ENCODE measurements around the gene FAM13A. TPM values are rescaled to one million over a fixed set of nuclear protein-coding genes. Genes with fewer than 3 reads are reported as not detected.

The FAM13A gene
- total RNA-seq, result 100 to 1,000 TPM in 1 of 2 donors, 10 to 100 TPM in 1; 27.2 to 107 TPM

GRCh38 chr4:89056953-89057398, at the start of gene FAM13A:
Gene FAM13A (minus strand): TSS chr4:89057185. CDS start chr4:89056964, 221 bp downstream.
- Histone ChIP-seq H3K36me3 (no peaks in the 10 kb centered on the region), H3K27ac (peak within 1 kb of the TSS; percentile 63 to 70), H3K9me3 (no peaks in the 10 kb centered on the region), H3K4me1 (replicated peaks) (no peaks in the 10 kb centered on the region), H3K4me3 (peak within 1 kb of the TSS; percentile 24 to 44), H3K27me3 (replicated peaks; ENCODE audit: insufficient read depth) (no peaks in the 10 kb centered on the region)
- peak; percentile 86 for TF ChIP-seq POLR2AphosphoS5 (IDR thresholded peaks at IDR 0.05)
- TF ChIP-seq POLR2A (IDR thresholded peaks at IDR 0.05), result no peak
- TF ChIP-seq CTCF (IDR thresholded peaks at IDR 0.05), result no peak
- WGBS, result 2% methylated on average over 9 of the region's 9 CpGs
- intact Hi-C loops (cut with DNase I), result loop anchor here (2.0 kb wide), 1 partner anchor 54 kb away; the partner anchor contains the start of gene TIGD2
- DNase-seq (ENCODE audit: low spot score), result peak; percentile 95

- WGBS, result 95% methylated on average over 6 of the region's 6 CpGs
- no peaks in the 10 kb centered on the region for H3K36me3 ChIP-seq
- no peaks in the 10 kb centered on the region for H3K27me3 ChIP-seq (replicated peaks; ENCODE audit: insufficient read depth)
- intact Hi-C loops (cut with DNase I), result no loop called here
- no peaks in the 10 kb centered on the region for H3K9me3 ChIP-seq
- no peak for TF ChIP-seq CTCF (IDR thresholded peaks at IDR 0.05)
- TF ChIP-seq POLR2A (IDR thresholded peaks at IDR 0.05), result no peak
- TF ChIP-seq POLR2AphosphoS5 (IDR thresholded peaks at IDR 0.05), result no peak
- H3K27ac ChIP-seq, result no peak overlapping the region
- DNase-seq (ENCODE audit: low spot score), result no peak
- no peak overlapping the region for H3K4me3 ChIP-seq
- no peaks in the 10 kb centered on the region for H3K4me1 ChIP-seq (replicated peaks)
Observed at GRCh38 chr4:89105726-89106125, 48.7 kb upstream of the FAM13A start.

GRCh38 chr4:89101256-89102161, 44.5 kb upstream of the FAM13A start:
- Histone ChIP-seq H3K4me3 (no peak overlapping the region), H3K36me3 (no peaks in the 10 kb centered on the region), H3K27me3 (replicated peaks; ENCODE audit: insufficient read depth) (no peaks in the 10 kb centered on the region), H3K4me1 (replicated peaks) (no peaks in the 10 kb centered on the region), H3K27ac (no peak overlapping the region), H3K9me3 (no peaks in the 10 kb centered on the region)
- intact Hi-C loops (cut with DNase I), result no loop called here
- TF ChIP-seq POLR2AphosphoS5 (IDR thresholded peaks at IDR 0.05) (no peak), CTCF (IDR thresholded peaks at IDR 0.05) (no peak), POLR2A (IDR thresholded peaks at IDR 0.05) (no peak)
- 93% methylated on average over 11 of the region's 11 CpGs for WGBS
- DNase-seq (ENCODE audit: low spot score), result no peak

GRCh38 chr4:89100853-89101252, 43.9 kb upstream of the FAM13A start:
- no peaks in the 10 kb centered on the region for H3K36me3 ChIP-seq
- TF ChIP-seq POLR2AphosphoS5 (IDR thresholded peaks at IDR 0.05), result no peak
- TF ChIP-seq POLR2A (IDR thresholded peaks at IDR 0.05), result no peak
- TF ChIP-seq CTCF (IDR thresholded peaks at IDR 0.05), result no peak
- H3K4me3 ChIP-seq, result no peak overlapping the region
- H3K9me3 ChIP-seq, result no peaks in the 10 kb centered on the region
- DNase-seq (ENCODE audit: low spot score), result no peak
- intact Hi-C loops (cut with DNase I), result no loop called here
- H3K4me1 ChIP-seq (replicated peaks), result no peaks in the 10 kb centered on the region
- H3K27me3 ChIP-seq (replicated peaks; ENCODE audit: insufficient read depth), result no peaks in the 10 kb centered on the region
- WGBS, result 91% methylated on average over 3 of the region's 3 CpGs
- H3K27ac ChIP-seq, result no peak overlapping the region

All from prostate gland (tissue), 2 donors.